NCI-H1436 treated with DMSO at 0.1 percent for 48 hours (cell line): Measurements from ENCODE around the gene VTN.

Source experiments
- DNase-seq: peaks from one replicate; lab custom pipeline; 2025; lab: John Stamatoyannopoulos, UW

The VTN gene, protein sequence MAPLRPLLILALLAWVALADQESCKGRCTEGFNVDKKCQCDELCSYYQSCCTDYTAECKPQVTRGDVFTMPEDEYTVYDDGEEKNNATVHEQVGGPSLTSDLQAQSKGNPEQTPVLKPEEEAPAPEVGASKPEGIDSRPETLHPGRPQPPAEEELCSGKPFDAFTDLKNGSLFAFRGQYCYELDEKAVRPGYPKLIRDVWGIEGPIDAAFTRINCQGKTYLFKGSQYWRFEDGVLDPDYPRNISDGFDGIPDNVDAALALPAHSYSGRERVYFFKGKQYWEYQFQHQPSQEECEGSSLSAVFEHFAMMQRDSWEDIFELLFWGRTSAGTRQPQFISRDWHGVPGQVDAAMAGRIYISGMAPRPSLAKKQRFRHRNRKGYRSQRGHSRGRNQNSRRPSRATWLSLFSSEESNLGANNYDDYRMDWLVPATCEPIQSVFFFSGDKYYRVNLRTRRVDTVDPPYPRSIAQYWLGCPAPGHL

DNA sequence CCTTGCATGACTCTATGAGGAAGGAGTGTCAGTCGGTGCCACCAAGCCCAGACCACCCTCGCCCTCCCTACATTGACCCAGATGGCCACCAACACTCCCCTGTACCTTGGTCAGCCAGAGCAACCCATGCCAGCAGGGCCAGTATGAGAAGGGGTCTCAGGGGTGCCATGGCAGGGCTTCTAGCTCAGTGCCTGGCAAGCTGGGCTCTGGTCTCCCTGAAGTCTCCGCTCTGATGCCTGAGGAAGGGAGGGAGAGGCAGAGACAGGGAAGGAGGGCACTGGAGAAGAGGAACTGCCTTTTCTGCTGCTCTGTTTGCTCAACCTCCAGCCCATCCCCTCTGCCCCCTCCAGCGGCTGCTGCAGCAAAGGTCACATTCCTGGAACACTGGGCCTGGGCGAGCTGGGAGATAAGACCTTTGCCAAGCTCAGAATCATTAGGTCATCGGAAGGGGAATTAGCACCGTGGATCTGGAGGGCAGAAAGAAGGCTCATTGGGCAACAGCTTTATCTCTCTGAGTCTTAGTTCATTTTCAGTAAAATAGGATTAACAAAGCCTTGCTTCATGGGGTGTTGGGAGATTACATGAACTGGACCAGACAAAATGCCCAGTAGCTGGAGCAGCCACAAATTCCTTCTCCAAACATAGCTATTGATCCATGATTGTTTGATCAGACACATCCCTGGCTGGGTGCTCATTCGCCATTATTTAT, at the start of gene VTN:
Gene VTN, minus strand, starts transcription at position 273 of the 709 bp plus-strand sequence. Its CDS starts 104 bp downstream, at position 169.
- no peak for DNase-seq

- peak; percentile 35 for DNase-seq
Measured at GRCh38 chr17:28416703-28417311, 46.7 kb upstream of the VTN start.

DNA sequence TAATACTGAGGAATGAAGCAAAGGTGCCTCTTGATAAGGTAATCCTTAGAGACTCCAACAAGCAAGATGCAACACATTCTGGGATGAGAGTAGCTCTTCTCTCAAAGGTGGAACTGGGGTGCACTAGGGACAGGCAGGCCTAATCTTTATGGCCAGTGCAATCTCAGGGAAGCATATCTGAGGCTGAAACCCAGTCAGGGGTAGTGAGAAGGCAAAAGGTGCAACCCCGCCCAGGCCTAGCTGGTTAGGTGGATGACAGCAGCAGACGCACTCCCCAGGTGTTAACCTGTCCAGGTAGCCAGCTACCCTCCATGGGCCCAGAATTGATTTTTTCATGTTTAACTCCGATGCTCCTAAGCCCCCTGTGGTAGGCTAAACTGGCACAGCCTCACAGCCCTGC, 45.8 kb upstream of the VTN start:
- DNase-seq, result no peak

GRCh38 chr17:28413804-28414203, 43.7 kb upstream of the VTN start:
- no peak for DNase-seq

DNA sequence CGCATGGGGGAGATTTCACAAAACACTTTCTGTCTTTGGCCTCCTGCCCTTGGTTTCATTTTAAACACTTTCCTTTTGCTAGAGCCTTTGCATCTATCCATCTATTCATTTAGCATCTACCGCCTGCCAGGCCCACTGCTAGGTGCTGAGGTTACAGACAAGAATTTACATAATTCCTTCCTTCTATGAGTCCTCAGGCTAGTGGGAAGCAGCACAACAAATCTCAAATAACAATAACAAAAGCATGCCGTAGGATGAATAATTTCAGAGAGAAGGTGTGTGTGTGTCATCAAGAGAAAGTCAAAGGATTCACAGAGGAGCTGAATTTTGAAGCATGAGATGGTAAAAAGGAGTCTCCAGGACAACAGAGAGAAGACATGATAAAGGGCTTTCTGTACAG, 42.0 kb upstream of the VTN start:
- no peak for DNase-seq

DNA sequence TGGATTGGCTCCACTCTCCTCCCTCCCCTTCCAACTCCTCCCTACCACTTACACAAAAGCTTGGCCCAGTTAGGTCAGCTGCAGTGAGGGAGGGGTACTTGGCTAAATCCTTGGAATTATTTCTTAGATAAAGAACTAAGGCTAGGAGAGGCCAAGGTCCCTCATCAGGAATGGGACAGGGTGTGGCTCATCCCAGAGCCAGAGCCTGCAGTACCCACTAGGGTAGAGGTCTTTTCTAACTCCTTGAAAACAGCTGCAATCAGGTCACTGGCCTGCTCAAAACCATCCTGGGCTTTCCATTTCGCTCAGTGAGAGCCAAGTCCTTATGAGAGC, 37.8 kb upstream of the VTN start:
- no peak for DNase-seq

DNA sequence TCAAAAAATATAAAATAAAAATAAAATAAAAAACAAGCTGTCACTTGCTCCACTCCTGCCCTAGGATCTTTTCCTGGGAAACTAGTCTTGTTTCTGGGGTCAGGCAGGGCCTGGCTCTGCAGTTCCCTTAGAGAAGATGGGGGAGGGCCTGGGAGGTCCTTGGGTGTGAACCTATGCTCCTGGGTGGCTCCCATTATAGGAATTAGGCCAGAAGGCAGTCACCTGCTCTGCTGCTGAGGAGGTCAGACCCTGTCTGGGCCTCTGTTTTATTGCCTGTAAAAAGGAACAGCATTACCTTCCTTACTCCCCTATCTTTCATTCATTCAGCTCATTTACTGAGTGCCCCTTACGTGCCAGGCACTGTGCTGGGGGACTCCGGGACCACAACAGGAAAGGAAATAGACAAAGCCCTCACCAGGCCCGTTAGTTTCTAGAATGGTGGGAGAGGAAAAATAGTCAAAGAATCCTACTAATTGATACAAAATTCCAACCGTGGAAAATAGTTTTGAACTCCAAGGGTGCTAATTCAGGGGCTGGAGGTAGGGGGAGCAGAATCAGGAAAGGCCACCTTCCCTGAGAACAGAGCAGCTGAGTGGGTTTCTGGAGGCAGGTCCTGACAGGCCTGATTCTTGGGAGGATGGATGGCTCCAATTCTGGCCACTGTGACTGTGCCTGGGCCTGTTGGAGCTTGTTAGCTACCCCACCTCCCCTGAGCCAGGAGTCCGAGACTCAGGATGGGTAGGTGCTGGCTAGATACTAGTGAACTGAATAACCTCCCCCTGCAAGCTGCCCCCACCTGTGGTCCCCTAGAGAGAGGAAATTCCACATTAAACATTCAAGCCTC, 37.2 kb upstream of the VTN start:
- no peak for DNase-seq

GRCh38 chr17:28406473-28406814, 36.3 kb upstream of the VTN start:
- DNase-seq, result no peak

DNA sequence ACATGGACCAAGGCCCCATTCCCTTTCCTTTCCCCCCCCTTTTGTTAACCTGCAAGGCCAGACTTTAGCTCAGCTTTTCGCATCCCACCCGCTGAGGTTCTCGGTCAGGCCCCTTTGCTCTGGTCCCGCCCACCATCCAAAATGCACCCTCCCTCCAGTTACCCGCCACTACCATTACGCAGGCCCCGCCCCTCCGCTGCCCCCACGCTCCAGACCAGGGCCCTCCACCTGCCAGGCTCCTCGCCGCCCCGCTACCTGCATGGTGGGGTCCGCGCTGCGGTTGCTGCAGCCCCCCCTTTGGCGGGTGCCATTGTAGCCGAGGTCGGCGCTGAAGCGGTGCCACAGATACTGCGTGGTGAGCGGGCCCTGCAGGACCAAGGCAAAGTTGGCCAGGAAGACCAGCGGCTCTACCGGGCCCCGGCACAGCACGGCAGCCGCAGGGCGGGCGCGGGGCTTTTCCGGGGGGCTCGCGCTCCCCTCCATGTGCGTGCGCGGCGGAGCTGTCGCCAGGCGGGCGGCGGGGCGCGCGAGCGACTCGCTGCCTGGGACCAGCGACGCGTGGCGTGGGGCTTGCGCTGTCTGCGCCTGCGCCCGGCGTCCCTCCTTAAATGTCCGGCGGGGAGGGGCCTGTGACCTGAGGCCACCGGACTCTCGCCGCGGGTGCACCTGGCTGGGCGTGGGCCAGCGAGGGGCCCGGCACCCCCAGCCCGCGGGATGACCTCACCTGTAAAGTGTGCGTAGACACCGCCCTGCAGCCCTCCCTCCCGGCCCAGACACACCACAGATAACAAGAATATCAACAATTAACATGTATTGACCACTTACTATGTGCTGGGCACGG, 35.7 kb upstream of the VTN start, which contains the start of gene SLC46A1:
Gene SLC46A1, minus strand, starts transcription at position 581 of the 841 bp plus-strand sequence. Its CDS starts 98 bp downstream, at position 483.
- DNase-seq, result no peak

GRCh38 chr17:28404812-28405570, 34.9 kb upstream of the VTN start:
- DNase-seq, result no peak

DNA sequence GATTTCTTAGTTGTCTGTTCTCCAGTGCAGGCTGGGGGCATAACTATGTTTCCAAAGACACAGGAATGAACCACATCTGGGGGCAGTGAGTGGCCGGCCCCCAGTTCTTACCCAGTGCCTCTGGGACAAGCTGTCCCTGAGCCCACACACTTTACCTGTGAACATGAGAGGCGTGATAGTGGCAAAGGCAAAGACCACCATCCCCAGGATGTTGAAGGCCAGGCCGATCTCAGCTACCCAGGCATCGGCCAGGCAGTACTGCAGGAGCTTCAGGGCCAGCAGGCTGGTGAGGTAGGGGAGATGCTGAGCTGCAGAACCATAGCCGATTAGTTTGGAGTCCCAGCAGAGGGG, 34.3 kb upstream of the VTN start:
- no peak for DNase-seq

DNA sequence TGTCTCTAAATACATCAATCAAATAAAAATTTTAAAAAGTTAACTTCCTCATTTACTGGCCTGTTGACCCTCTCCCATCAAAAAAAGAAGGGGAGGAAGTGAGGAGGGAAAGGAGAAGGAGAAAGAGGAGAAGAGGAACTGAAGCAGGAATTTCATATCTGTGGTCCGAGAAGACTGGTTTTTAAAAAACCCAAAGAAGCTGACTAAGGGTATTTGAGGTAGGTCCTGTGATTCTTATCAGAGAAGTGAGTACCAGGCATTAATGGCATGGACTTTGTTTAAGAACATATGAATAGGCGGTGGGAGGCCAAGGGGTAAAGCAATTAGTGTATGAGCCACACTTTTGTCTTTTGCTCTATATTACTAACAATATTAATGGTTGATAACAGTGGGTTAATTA, 33.9 kb upstream of the VTN start:
- no peak for DNase-seq

DNA sequence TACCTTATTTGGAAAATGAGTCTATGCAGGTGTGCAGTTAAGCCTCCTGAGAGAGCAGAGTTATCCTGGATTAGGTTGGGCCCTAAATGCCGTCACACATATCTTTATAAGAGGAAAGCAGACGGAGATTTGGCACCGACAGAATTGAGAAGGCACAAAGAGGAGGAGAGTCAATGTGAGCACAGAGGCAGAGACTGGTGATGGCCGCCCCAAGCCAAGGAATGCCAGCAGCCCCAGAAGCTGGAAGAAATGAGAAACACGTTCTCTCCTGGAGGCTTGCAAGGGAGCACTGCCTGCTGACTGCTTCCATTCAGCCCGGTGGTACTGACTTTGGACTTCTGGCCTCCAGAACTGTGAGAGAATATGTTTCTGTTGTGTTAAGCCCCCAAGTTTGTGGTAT, 32.7 kb upstream of the VTN start:
- no peak for DNase-seq

DNA sequence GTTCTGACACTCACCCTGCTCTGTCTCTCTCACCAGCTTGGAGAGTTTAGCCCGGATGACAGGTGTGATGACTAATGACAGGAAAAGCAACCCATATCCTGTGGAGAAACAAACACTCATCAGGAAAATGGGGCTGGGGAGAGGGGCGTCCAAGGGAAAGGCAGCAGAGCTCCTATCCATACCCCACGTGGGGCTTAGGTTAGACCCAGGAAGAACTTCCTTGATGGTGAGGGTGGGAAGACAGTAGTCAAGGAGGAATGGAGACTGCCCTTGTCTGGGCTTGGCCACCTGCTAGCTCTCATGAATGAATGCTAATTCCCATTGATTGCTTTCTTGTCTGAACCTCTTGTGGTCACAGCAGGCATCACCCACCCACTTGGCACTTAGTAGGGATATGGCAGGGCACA, 32.1 kb upstream of the VTN start:
- no peak for DNase-seq

DNA sequence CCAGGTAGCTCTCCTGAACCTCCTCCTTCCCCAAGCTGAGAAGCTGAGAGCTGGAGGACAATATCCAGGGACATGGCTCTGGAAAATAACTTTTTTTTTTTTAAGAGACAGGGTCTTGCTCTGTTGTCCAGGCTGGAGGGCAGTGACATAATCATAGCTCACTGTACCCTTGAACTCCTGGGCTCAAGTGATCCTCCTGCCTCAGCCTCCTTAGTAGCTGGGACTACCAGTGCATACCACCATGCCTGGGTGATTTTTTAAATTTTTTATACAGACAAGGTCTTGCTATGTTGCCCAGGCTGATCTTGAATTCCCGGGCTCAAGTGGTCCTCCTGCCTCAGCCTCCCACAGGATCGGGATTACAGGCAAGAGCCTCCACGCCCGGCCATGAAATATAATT, 29.7 kb upstream of the VTN start:
- no peak for DNase-seq

DNA sequence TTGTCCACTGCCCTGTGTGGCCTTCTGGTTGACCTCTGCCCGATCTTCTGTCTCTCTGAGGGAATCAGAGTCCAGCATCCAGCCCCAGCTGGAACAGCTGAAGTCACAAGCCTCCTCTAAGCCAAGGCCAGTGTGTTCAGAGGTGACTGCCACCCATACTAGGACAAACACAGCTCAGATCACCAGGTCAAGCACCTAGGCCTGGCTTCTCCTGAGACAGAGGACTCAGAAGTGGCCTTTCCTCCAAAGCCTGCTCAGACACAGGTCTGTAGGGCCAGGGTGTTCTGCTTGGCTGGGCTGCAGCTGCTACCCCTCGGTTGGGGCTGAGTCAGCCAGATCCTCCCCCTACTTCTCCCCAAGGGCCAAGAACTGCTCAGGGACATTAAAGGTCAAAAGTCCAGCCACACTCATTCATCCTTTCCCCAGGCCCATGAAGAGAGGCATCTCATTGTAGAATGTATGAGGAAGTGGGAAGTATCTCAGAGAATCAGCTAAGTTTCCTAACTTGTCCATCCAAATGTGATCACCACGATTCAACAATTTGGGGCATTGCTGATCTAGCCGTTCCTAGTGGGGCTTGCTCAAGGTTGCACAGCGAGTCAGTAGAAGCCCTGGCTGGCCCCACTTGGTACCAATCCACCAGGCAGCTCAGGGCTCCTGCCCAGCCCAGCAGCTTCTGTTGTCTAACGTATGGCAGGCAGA, 28.3 kb upstream of the VTN start:
- DNase-seq, result no peak

DNA sequence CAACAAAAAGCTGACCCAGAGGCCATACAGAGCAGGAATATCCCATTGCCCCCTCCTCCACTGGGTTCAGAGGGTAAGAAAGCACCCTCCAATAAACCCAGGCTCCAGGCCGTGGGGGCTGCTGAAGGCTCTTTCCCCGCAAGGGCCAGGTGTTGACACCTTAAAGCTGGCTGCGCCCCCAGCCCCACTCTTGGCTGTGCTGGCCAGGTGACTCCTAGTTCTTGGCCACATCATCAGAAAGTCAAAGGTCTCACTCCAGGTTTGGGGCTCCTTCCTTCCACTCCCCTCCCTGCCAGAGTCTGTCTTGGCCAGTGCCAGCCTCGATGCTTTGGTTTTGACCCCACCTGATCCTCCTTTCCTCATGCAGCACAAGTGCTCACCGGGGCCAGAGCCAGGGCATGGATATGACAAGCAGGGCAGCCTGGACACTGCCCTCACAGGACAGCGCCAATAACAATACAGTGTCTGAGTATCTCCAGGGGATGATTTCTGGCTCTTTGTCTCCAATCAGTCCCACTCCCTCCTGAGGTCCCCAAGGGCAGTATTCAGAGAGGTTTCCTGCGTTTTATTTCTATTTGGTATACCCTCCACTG, 27.7 kb upstream of the VTN start:
- no peak for DNase-seq

GRCh38 chr17:28397275-28397674, 27.2 kb upstream of the VTN start:
- no peak for DNase-seq

- DNase-seq, result no peak
Measured at GRCh38 chr17:28396635-28397239, 26.6 kb upstream of the VTN start.
